Stomach (tissue), 4 donors: ENCODE data around the gene CHD9NB.

Experiments used
- CTCF ChIP-seq, 7 experiments: fragments of 450-650 bp in 4 of 7; fragments of 200-600 bp in 3 of 7; sonication (generic) in 3 of 7; IDR thresholded peaks; one replicate each; pipeline ENCODE4 v1.5.1; 2016 to 2019; ENCODE audit warnings: antibody characterized with exemption in 7 of 7, control low read depth in 2 of 7, mild to moderate bottlenecking in 1 of 7
- EP300 ChIP-seq: sonication (generic); formaldehyde crosslinking; IDR thresholded peaks from one replicate; pipeline ENCODE4 v1.6.1; 2017; ENCODE audit warnings: antibody characterized with exemption
- POLR2A ChIP-seq, 4 donors: fragments of 450-650 bp; IDR thresholded peaks; one replicate each; pipeline ENCODE4 v1.6.1; 2016; ENCODE audit warnings: antibody characterized with exemption in 4 of 4, control low read depth in 2 of 4, mild to moderate bottlenecking in 1 of 4, moderate library complexity in 1 of 4
- POLR2AphosphoS5 ChIP-seq, 3 donors: sonication (generic); formaldehyde crosslinking; IDR thresholded peaks; one replicate each; pipeline ENCODE4 v1.6.1; 2016; ENCODE audit warnings: antibody characterized with exemption in 3 of 3

- TF ChIP-seq EP300 (no peak), CTCF (IDR thresholded peaks at IDR 0.05) (no peak), POLR2A (IDR thresholded peaks at IDR 0.05) (no peak), POLR2AphosphoS5 (IDR thresholded peaks at IDR 0.05) (no peak)
Observed at GRCh38 chr16:53078247-53078646, 25.6 kb upstream of the CHD9NB start.
